Head of caudate nucleus (tissue), 42 donors: ENCODE measurements around the gene TTC32.
"Not testable (repeated sequence)": the region's sequence is repeated elsewhere in the genome, so short reads cannot be mapped to it uniquely, and the experiment has no call there.

Experiments
- DNase-seq, 42 donors: peaks; one replicate each; pipeline versions ENCODE4 v3.0.0 to v3.0.0-alpha.2; 2020 to 2021; ENCODE audit warnings: mixed read lengths in 7 of 42
- intact Hi-C: fragments of 100-400 bp; cut with DNase I; formaldehyde crosslinking; loops from one replicate; pipeline ENCODE4 v1.15.0; 2022

The TTC32 gene

GRCh38 chr2:19902216-19902740, 495 bp upstream of the TTC32 start:
- DNase-seq, result no peak

GRCh38 chr2:19900931-19901441, 797 bp downstream of the TTC32 start:
- peak in 17 of 42 donors; percentile 5 to 72 (median 43) for DNase-seq
- intact Hi-C loops, result loop anchor here (5.0 to 10.0 kb wide), 2 partner anchors 91 to 154 kb away; partner anchors contain the start of genes LAPTM4A and WDR35

More at GRCh38 chr2:19902216-19902740, 495 bp upstream of the TTC32 start:
- intact Hi-C loops, result loop anchor here (5.0 to 10.0 kb wide), 2 partner anchors 90 to 153 kb away; partner anchors contain the start of genes LAPTM4A and WDR35

DNA sequence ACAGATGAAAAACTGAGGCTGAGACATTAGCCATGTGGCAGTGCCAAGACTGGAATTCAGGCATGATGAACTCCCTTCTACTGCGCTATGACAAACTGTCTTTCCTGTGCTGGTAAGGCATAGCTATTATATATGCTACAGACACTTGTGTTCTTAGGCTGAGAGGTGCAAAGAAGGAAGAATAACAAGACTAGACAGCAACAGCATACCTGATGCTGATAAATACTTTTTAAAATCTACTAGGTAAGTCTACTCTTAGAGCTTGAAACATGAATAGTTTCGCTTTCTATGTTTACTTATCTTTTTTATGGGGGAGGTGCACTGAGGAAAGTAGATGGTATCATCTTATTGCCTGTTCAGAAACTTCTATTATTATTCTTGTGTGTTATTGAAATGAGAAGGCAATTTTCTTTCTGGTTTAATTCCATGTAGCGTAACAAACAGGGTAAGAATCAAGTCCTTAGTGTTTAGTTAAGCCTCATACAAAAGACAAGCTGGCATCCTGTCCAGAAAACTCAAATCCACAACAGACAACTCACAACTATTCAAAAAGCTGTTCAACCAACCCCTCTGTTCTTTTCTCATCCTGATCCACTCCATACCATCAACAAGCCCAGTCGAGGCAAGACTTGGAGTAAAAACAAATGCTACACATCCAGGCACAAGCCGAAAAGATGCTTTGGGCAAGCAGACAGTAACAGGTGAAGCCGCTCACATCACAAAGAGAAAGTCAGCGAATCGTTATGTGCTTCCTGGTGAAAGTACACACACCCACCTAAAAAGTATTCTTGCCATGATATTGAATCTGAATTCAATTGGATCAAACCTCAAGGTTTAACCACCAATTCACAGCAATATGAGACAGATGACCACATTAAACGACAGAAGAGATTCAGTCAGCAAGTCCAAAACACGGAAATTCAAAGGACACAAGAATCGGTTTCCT, 1.5 kb downstream of the TTC32 start:
- no peak for DNase-seq
- intact Hi-C loops, result loop anchor here (5.0 to 10.0 kb wide), 2 partner anchors 92 to 155 kb away; partner anchors contain the start of genes LAPTM4A and WDR35

DNA sequence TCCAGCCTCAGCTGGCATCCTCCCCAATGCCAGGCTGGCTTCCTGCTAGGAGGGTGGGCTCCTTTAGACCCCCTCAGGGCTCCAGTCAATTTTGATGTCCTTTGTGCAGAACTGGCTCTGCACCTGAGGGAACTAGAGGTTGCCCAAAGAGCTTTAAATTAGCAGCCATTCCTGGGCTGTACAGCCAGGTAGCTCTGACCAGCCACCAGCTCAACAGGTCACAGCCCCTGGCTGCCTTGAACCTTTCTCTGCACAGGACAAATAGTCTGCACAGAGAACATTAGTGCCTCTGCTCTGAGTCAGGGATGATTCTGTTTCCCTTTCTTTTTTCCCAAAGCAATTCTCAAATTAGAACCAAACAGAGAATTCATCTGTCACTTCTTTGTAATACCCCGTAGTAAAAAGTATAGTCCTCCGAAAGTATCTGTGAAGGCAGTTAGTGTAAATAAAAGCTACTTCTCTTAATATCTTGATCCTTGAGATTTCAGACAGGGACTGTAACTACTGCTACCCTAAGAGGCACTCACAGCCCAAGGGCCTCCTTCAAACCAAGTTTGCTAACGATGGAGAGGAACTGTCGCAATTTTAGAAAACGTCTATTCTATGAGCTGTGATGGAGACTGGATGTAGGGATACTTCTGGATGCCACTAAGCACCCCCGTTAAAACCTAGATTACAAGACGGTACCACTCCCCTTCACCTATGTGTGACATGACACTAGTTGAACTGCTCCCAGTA, 3.0 kb downstream of the TTC32 start:
- intact Hi-C loops, result no loop called here
- no peak for DNase-seq

GRCh38 chr2:19897623-19898245, 4.0 kb downstream of the TTC32 start:
- no peak for DNase-seq
- intact Hi-C loops, result no loop called here

DNA sequence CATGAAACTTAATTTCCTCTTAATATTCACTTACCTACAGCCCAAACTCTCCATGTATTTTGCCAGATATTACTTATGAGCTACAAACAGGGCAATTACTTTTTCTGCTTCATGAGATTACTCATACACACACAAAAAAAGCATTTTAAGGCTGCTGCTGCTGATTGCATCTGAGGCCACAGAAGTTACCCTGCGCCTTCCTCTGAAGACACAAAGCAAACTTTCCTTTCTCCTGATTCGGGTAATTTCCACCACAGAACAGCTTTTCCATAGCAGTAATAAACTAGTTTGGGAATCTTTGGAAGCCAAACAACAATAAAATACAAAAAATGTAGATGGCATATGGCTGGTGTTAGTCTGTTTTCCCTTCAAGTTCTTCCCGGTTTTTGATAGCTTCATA, 6.2 kb downstream of the TTC32 start:
- intact Hi-C loops, result no loop called here

DNA sequence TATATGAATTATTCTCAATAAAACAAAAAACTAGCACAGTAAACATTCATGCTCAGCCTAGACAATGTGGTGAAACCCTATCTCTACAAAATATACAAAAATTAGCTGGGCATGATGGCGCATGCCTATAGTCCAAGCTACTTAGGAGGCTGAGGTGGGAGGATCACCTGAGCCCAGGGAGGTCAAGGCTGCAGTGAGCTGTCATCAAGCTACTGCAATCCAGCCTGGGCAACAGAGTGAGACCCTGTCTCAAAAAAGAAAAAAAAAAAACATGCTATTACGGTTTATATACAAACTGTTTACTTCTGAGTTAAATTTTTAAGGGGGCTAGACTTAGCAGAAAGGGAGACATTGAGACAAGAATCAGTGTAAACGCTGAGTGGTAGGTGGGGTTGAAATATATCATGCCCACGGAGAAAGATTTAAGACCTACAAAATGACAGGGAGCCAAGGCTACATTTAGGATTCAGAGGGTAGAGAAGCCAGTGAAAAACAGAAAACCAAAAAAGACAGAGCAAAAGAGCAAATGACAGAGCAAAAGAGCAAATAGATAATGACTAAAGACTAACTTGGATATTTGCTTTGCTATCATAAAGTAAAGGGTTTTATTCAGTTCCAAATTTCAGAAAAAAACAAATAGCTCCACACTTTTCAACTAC, 7.5 kb downstream of the TTC32 start:
- no peak for DNase-seq
- intact Hi-C loops, result no loop called here

More for the DNA sequence above, 6.2 kb downstream of the TTC32 start:
- DNase-seq, result no peak

DNA sequence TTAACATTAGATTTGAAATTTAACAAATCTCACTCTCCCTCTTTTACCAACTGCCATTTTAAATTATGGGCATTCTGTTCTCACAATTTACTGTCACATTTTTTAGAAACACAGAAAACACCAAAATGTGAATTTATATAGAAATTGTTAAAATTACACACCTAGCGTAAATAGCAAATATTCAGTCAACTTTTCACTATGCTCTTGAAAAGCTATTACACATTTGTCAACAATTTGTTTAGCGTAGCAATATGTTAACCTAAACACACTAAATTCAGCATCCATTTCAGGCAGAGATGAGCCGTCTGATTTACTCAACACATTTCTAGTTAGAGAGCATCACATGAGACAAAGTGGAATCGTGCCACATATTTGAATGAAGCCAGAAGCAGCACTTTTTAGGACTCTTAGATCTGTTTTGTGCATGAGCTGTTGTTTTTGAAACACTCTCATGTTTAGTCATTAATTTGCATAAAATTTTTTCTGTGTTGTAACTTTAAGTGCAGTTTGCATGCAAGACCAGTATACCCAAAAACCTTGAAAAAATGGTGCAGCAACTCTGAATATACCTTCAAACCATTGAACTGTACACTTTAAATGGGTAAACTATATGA, 8.2 kb downstream of the TTC32 start:
- no peak for DNase-seq
- intact Hi-C loops, result no loop called here

- DNase-seq, intact Hi-C loops: not testable (repeated sequence)
These were observed 9.8 kb downstream of the TTC32 start for GRCh38 chr2:19891971-19892370.

DNA sequence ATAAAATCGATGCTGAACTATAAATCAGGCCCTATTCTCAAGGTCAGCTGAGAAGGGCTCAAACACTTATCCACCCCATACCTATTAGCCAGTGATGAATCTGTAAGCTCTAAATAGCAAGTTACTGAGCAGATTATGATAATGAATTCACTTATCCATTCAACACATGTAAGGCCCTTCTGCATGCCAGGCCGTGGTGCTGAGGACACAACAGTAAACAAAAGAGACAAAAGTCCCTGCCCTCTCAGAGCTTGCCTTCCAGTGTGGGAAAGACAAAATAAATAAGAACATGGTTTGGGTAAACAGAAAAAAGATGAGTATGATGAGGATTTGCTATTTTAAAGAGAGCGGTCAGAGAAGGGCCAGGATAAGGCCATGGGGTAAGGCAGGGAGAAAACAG, 11.7 kb downstream of the TTC32 start:
- DNase-seq, result peak in 1 of 42 donors; percentile 36
- intact Hi-C loops, result no loop called here

DNA sequence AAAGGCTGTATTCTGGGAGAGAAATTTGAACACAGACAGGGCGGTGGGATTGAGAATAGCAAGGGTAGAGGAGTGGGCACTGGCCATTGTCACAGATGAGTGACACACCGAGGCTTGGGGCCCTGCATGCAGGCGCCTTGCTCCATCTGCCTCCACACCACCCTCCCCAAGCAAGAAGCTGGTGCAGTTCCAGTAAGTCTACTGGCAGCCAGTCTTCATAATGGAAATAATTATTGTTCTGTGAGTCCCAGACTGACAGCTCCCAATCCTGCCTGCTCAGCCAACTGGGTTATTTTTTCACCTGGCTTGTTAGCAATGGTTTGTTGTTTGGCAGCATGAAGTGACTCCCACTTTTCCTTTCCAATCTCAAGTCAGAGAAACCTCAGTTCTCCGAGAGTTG, 13.0 kb downstream of the TTC32 start:
- intact Hi-C loops, result no loop called here
- DNase-seq, result peak in 5 of 42 donors; percentile 9 to 52 (median 35)

- no peak for DNase-seq
- intact Hi-C loops, result no loop called here
These were observed 14.3 kb downstream of the TTC32 start for GRCh38 chr2:19887510-19887909.

DNA sequence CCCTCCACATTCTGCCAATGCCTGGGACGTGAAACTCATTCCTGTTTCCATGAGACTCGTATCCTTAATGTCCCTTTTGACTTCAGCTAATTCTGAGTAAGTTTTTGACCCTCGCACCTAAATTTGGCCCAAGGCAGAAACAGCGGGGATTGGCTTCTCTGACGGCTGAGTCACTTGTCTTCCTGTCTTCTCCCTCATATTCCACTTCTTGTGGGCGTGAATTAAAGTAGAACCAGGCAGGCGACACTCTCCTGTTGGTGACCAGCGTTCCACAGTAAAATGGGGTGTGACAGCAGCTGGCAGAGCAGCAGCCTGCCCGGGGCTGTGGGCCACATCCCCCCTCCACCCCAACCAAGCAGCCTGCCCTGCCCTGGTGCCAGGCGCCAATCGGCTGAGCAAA, 15.5 kb downstream of the TTC32 start:
- peak in 1 of 42 donors; percentile 33 for DNase-seq
- intact Hi-C loops, result no loop called here

DNA sequence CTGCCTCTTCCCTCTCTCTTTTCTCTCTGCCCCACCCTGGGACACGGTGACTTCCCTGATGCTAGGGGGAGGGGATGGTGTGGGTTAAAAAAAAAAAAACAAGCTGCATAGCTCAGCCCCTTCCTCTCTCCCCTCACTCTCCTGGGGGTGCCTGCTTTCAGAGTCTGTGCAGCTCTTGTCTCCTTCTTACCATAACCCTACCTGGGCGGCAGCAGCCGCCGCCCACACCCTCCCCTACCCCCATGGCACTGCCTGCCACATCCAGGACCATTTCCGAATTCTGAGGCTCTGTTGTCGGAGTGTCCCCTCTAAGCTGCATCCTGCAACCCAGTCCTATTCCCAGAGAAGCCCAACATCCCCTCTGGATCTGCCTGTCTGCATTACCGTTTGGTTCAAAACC, 16.0 kb downstream of the TTC32 start:
- DNase-seq, result no peak
- intact Hi-C loops, result no loop called here

DNA sequence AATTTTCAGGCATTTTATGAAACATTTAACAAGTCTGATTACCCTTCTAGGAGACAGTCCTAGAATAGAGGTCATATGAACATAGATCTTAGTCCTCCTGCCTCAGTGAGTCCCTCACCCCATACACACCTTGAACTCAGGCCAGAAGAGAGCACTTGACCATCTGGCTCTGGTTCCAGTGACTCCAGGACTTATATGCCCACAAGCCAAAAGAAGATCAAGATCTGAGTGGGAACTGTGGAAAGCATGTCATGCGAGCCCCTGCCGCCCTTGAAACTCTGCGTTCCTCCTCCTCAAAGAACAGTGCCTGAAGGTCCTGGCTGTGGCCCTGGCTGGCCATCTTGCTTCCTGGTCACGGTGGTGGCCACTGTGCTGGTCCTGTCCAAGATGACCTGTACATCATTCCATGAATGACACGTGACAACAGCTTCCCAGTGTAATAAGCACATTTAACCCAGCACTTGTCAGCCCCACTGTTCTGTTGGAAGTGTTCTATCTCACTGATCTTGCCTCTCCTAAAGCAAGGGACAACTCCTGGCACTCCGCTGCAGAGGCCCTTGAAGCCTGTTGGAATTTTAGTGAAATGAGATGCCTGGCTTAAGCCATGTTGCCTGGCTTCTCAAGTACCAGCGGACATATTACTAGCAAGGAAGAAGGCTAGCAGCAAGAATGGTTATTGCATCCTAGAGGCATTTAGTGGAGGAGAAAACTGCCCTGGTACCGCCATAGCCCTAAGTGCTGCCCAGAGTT, 17.6 kb downstream of the TTC32 start:
- DNase-seq, result peak in 2 of 42 donors; percentile 18 to 25
- intact Hi-C loops, result no loop called here

DNA sequence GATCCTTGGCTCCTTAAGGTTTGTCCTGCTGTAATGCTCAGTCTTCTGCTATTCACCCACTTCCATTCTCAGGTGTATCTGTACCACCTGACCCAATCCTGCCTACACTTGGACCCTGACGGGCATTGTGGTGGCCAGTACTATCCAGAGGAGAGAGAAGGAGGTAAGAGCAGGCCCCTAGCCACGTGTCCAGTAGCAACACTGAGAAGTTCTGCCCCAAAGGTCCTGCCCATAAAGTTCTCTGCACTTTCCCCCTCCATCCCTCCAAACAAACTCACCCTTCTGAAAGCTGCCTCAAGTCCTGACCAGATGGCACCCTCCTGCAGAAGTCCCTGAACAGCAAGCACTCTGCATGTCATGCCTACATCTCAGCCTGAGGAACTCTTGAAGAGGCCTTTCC, 18.3 kb downstream of the TTC32 start:
- peak in 2 of 42 donors; percentile 11 to 27 for DNase-seq
- intact Hi-C loops, result no loop called here

DNA sequence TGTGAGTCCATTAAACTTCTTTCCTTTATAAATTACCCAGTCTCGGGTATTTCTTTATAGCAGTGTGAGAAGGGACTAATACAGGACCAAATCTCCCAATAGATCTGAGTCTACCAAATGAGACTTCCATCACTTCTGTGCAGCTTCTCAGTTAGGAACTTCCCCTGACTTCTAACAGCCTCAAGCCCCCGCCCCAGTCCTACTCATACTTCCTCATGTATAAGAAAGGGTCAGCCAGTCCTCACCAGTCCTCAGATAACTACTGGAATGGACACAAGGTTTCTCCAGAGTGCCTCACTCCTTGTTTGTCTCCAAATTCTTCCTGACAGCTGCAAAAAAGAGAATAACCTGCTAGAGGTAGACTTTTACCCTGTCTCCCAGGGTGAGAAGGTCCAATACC, 19.5 kb downstream of the TTC32 start:
- intact Hi-C loops, result no loop called here
- DNase-seq, result peak in 3 of 42 donors; percentile 2 to 28 (median 13)
